AG10803 (cell line): ENCODE data around the gene CCDC88C.

Experiments
- DNase-seq: peaks from one replicate; pipeline ENCODE4 v3.0.0; 2010; ENCODE audit warnings: low read depth
- H3K4me3 ChIP-seq: 2 replicates; pipeline ENCODE4 v1.5.1; 2011; ENCODE audit warnings: mild to moderate bottlenecking, low read length, control low read depth
- TF ChIP-seq, protein P1 (sequence below): conservative IDR thresholded peaks from 2 replicates; pipeline ENCODE4 v1.5.1; 2011; ENCODE audit warnings: mild to moderate bottlenecking, low read length, control low read depth, inconsistent platforms

Gene CCDC88C

GRCh38 chr14:91354221-91354916 lies 63.3 kb downstream of the CCDC88C start:
- no peak overlapping the region for H3K4me3 ChIP-seq
- TF ChIP-seq, protein P1, sequence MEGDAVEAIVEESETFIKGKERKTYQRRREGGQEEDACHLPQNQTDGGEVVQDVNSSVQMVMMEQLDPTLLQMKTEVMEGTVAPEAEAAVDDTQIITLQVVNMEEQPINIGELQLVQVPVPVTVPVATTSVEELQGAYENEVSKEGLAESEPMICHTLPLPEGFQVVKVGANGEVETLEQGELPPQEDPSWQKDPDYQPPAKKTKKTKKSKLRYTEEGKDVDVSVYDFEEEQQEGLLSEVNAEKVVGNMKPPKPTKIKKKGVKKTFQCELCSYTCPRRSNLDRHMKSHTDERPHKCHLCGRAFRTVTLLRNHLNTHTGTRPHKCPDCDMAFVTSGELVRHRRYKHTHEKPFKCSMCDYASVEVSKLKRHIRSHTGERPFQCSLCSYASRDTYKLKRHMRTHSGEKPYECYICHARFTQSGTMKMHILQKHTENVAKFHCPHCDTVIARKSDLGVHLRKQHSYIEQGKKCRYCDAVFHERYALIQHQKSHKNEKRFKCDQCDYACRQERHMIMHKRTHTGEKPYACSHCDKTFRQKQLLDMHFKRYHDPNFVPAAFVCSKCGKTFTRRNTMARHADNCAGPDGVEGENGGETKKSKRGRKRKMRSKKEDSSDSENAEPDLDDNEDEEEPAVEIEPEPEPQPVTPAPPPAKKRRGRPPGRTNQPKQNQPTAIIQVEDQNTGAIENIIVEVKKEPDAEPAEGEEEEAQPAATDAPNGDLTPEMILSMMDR, result no peak

GRCh38 chr14:91352728-91353692 lies 64.6 kb downstream of the CCDC88C start:
- TF ChIP-seq, protein P1, result no peak
- no peak for DNase-seq
- no peak overlapping the region for H3K4me3 ChIP-seq

More at GRCh38 chr14:91354221-91354916, 63.3 kb downstream of the CCDC88C start:
- peak; percentile 72 for DNase-seq

GRCh38 chr14:91352053-91352452 lies 65.6 kb downstream of the CCDC88C start:
- DNase-seq, result peak; percentile 12

GRCh38 chr14:91351512-91351862 lies 66.1 kb downstream of the CCDC88C start:
- TF ChIP-seq, protein P1, result no peak
- DNase-seq, result no peak
- no peak overlapping the region for H3K4me3 ChIP-seq

More at GRCh38 chr14:91352053-91352452, 65.6 kb downstream of the CCDC88C start:
- TF ChIP-seq, protein P1, result no peak
- no peak overlapping the region for H3K4me3 ChIP-seq

GRCh38 chr14:91350813-91351511 lies 66.7 kb downstream of the CCDC88C start:
- DNase-seq, result no peak
- H3K4me3 ChIP-seq, result no peak overlapping the region
- TF ChIP-seq, protein P1, result no peak

GRCh38 chr14:91350483-91350812 lies 67.2 kb downstream of the CCDC88C start:
- TF ChIP-seq, protein P1, result no peak
- no peak for DNase-seq
- no peak overlapping the region for H3K4me3 ChIP-seq
